ENCODE results near the gene APOA5. TPM values are rescaled to one million over a fixed set of nuclear protein-coding genes. Genes with fewer than 3 reads are reported as not detected.
"Not testable (repeated sequence)": the region's sequence is repeated elsewhere in the genome, so short reads cannot be mapped to it uniquely, and the experiment has no call there.

APOA5 gene
- total RNA-seq, 3 donors from 2014 or later, result not detected

DNA sequence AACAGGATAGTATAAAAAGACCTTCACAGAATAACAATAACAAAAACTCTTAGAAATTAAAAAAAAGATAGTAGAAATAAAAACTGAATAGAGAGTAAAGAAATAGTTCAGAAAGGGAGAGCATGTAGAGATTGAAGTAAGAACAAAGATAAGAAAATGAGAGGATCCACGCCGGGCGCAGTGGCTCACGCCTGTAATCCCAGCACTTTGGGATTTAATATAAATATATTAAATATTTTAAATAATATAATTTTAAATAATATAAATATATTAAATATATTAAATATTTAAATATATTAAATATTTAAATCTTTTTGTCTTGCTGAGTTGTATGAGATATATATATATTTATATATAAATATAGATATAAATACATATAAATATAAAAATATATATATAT is 20.4 kb upstream of the APOA5 start:
- Histone ChIP-seq H3K9me3 (no peaks in the 10 kb centered on the region), H3K27ac (no peak overlapping the region), H3K4me3 (no peak overlapping the region), H3K4me1 (no peaks in the 10 kb centered on the region), H3K27me3 (no peaks in the 10 kb centered on the region), H3K36me3 (no peaks in the 10 kb centered on the region)
- TF ChIP-seq, protein P1, sequence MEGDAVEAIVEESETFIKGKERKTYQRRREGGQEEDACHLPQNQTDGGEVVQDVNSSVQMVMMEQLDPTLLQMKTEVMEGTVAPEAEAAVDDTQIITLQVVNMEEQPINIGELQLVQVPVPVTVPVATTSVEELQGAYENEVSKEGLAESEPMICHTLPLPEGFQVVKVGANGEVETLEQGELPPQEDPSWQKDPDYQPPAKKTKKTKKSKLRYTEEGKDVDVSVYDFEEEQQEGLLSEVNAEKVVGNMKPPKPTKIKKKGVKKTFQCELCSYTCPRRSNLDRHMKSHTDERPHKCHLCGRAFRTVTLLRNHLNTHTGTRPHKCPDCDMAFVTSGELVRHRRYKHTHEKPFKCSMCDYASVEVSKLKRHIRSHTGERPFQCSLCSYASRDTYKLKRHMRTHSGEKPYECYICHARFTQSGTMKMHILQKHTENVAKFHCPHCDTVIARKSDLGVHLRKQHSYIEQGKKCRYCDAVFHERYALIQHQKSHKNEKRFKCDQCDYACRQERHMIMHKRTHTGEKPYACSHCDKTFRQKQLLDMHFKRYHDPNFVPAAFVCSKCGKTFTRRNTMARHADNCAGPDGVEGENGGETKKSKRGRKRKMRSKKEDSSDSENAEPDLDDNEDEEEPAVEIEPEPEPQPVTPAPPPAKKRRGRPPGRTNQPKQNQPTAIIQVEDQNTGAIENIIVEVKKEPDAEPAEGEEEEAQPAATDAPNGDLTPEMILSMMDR (IDR thresholded peaks at IDR 0.05), result no peak
- TF ChIP-seq POLR2AphosphoS5 (IDR thresholded peaks at IDR 0.05) (no peak), POLR2A (IDR thresholded peaks at IDR 0.05) (no peak)
- intact Hi-C loops (cut with DNase I; ENCODE audit: low total_unique reads), result no loop called here
- DNase-seq (ENCODE audit: low spot score in 2 of 2), result no peak

DNA sequence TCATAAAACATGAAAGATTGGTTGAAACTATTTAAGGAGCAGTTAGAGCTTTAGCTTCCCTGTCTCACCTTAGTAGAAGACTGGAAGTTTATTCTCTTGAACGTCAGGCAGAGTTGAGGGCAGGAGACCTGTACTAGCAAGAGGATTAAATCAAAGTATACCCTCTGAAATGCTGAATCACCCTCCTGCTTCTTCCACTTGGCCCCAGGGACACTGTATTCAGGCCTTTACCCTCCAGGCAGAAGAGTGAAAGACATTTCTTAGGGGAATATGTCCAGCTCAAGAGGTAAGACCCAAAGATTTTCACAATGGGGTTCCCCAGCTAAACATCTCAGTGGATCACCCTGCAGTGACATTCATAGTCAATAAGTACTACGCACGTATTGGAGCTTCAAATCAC is 19.5 kb upstream of the APOA5 start:
- H3K9me3 ChIP-seq, result no peaks in the 10 kb centered on the region
- no peak for TF ChIP-seq POLR2A (IDR thresholded peaks at IDR 0.05)
- TF ChIP-seq POLR2AphosphoS5 (IDR thresholded peaks at IDR 0.05), result no peak
- TF ChIP-seq, protein P1 (IDR thresholded peaks at IDR 0.05), result no peak
- no peak overlapping the region for H3K4me3 ChIP-seq
- H3K4me1 ChIP-seq, result no peaks in the 10 kb centered on the region
- no peak overlapping the region for H3K27ac ChIP-seq
- no peaks in the 10 kb centered on the region for H3K36me3 ChIP-seq
- H3K27me3 ChIP-seq, result no peaks in the 10 kb centered on the region
- DNase-seq (ENCODE audit: low spot score in 2 of 2), result no peak
- intact Hi-C loops (cut with DNase I; ENCODE audit: low total_unique reads), result no loop called here

DNA sequence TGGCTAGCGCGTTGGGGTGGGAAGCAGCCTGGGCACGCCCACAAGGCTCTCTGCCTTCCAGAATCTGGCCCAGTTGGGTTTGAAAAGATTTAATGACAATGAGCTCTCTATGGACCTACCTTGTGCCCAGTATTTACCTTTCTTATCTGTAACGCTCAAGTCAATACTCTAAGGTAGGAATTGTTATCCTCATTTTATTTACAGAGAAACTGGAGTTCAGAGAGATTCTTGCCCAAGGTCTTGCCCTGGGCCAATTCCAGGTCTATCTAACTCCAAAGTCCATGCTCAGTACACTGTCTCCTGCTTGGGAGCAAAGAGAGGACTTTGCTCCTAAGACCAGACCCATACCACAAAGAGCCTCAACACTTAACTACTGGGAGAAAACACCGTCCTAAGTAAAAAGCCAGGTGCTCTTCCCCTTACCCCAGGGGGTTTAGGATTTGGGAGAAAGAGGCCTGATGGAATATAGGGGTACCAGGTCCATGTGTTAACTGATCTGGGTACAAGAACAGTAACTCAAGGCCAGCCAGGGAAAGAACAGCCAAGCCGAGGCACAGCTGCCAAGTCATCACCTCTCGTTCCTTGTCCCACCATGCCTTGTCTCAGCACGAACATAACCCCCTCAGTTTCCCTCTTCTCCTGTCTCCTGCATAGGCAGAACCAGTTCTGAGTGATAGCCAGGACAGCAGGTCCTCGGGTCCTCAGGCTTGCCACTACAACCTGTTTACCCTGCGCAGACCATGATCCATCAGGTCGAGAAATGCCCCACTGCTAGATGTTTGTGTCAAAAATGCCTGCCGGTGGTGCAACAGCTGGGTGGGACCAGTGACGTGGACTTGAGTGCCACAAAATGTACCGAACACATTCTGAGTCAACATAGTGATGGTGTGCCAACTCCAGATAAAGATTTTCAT is 16.8 kb upstream of the APOA5 start:
- H3K27ac ChIP-seq, result peak overlapping the region in 1 of 2 donors; percentile 37
- H3K4me1 ChIP-seq, result no peaks in the 10 kb centered on the region
- H3K9me3 ChIP-seq, result no peaks in the 10 kb centered on the region
- H3K36me3 ChIP-seq, result no peaks in the 10 kb centered on the region
- intact Hi-C loops (cut with DNase I; ENCODE audit: low total_unique reads), result no loop called here
- TF ChIP-seq, protein P1 (IDR thresholded peaks at IDR 0.05), result no peak
- no peak for TF ChIP-seq POLR2AphosphoS5 (IDR thresholded peaks at IDR 0.05)
- DNase-seq (ENCODE audit: low spot score in 2 of 2), result peak in 1 of 2 donors; percentile 45
- no peaks in the 10 kb centered on the region for H3K27me3 ChIP-seq
- H3K4me3 ChIP-seq, result no peak overlapping the region

DNA sequence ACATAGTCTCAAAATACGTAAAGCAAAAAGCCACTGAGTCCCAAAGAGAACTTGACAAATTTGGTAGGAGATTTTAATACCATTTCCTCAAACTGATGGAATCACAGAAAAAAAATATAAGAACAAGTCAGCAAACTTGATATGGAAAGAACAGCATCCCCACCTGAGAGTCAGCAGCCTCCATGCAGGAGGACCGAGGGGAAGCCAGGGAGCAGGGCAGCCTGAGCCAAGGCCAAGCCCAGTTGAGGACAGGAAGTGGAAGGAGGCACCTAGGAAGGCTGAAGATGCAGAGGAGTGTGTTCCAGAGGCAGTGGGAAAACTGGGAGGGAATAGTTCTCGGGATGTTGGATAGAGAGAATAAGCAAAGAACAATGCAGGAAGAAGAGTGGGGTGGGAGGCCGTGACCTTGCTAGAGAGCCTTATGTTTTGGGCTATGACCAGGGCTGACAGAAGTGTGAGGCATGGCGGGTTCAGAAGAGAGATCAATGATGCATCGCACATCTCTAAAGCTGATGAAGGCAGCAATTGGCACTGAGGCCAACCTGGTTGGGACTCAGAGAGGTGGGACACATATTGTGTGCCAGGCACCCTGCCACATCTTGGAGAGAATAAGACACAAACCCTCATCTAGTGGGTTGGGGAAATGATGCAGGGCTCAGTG is 16.1 kb upstream of the APOA5 start:
- TF ChIP-seq POLR2A (IDR thresholded peaks at IDR 0.05), result no peak

DNA sequence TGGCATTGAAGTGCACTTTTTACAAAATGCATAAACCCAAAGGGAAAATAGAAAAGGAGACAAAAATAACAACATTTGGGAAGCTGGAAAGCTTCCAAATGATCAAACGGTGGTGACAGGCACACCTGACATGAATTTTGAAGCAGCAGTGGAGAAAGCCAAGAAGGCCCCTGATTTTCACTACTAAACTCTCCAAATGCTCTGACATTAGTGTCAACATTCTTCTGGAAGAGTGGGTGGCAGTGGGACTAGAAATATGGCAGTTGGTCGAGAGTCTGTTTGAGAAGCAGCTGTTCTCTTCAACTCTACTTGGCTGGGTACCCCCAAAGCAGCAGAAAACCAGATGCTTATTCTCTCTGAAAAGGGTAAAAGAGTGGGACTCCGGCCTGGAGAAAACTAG is 12.3 kb upstream of the APOA5 start:
- Histone ChIP-seq H3K9me3 (no peaks in the 10 kb centered on the region), H3K27me3 (no peaks in the 10 kb centered on the region), H3K36me3 (no peaks in the 10 kb centered on the region), H3K27ac (no peak overlapping the region), H3K4me3 (no peak overlapping the region), H3K4me1 (no peaks in the 10 kb centered on the region)
- DNase-seq (ENCODE audit: low spot score in 2 of 2), result no peak
- no peak for TF ChIP-seq POLR2A (IDR thresholded peaks at IDR 0.05)
- TF ChIP-seq, protein P1 (IDR thresholded peaks at IDR 0.05), result no peak
- no peak for TF ChIP-seq POLR2AphosphoS5 (IDR thresholded peaks at IDR 0.05)
- intact Hi-C loops (cut with DNase I; ENCODE audit: low total_unique reads), result no loop called here

More for the DNA sequence above, 16.1 kb upstream of the APOA5 start:
- no peaks in the 10 kb centered on the region for H3K27me3 ChIP-seq
- no peak overlapping the region for H3K27ac ChIP-seq
- DNase-seq (ENCODE audit: low spot score in 2 of 2), result peak in 1 of 2 donors; percentile 45
- H3K36me3 ChIP-seq, result no peaks in the 10 kb centered on the region
- no peak overlapping the region for H3K4me3 ChIP-seq
- H3K9me3 ChIP-seq, result no peaks in the 10 kb centered on the region
- intact Hi-C loops (cut with DNase I; ENCODE audit: low total_unique reads), result no loop called here
- H3K4me1 ChIP-seq, result no peaks in the 10 kb centered on the region

DNA sequence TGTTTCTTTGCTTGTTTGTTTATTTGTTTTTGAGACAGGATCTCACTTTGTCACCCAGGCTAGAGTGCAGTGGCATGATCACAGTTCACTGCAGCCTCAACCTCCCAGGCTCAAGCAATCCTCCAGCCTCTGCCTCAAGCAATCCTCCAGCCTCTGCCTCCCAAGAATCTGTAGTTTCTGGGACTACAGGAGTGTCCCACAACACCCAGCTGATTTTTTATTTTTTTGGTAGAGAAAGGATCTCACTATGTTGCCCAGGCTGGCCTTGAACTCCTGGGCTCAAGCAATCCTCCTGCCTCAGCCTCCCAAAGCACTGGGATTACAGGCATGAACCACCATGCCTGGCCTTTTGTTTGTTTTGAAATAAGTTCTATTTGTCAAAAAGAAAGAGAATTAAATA is 10.0 kb upstream of the APOA5 start:
- H3K4me1 ChIP-seq; intact Hi-C loops (cut with DNase I; ENCODE audit: low total_unique reads): not testable (repeated sequence)

More for the DNA sequence above, 10.0 kb upstream of the APOA5 start:
- not testable (repeated sequence) for DNase-seq (ENCODE audit: low spot score in 2 of 2); H3K36me3 ChIP-seq; H3K27ac ChIP-seq; H3K9me3 ChIP-seq; H3K27me3 ChIP-seq; H3K4me3 ChIP-seq

Measured in breast epithelium (tissue), 4 donors.